HG03108 (cell line): ENCODE measurements around the gene CEP152.
A peak's percentile ranks its signal among the peaks of the same experiment; 100 is the strongest.
"Not testable (repeated sequence)": the region's sequence is repeated elsewhere in the genome, so short reads cannot be mapped to it uniquely, and the experiment has no call there.

Source experiments
- ATAC-seq: cut with Tn5 transposase; IDR thresholded peaks from one replicate; pipeline ENCODE4 v1.9.1; 2021; ENCODE audit warnings: moderate library complexity; ENCODE audit not compliant: unreplicated experiment

Gene CEP152, protein sequence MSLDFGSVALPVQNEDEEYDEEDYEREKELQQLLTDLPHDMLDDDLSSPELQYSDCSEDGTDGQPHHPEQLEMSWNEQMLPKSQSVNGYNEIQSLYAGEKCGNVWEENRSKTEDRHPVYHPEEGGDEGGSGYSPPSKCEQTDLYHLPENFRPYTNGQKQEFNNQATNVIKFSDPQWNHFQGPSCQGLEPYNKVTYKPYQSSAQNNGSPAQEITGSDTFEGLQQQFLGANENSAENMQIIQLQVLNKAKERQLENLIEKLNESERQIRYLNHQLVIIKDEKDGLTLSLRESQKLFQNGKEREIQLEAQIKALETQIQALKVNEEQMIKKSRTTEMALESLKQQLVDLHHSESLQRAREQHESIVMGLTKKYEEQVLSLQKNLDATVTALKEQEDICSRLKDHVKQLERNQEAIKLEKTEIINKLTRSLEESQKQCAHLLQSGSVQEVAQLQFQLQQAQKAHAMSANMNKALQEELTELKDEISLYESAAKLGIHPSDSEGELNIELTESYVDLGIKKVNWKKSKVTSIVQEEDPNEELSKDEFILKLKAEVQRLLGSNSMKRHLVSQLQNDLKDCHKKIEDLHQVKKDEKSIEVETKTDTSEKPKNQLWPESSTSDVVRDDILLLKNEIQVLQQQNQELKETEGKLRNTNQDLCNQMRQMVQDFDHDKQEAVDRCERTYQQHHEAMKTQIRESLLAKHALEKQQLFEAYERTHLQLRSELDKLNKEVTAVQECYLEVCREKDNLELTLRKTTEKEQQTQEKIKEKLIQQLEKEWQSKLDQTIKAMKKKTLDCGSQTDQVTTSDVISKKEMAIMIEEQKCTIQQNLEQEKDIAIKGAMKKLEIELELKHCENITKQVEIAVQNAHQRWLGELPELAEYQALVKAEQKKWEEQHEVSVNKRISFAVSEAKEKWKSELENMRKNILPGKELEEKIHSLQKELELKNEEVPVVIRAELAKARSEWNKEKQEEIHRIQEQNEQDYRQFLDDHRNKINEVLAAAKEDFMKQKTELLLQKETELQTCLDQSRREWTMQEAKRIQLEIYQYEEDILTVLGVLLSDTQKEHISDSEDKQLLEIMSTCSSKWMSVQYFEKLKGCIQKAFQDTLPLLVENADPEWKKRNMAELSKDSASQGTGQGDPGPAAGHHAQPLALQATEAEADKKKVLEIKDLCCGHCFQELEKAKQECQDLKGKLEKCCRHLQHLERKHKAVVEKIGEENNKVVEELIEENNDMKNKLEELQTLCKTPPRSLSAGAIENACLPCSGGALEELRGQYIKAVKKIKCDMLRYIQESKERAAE (N-terminal part only)

DNA sequence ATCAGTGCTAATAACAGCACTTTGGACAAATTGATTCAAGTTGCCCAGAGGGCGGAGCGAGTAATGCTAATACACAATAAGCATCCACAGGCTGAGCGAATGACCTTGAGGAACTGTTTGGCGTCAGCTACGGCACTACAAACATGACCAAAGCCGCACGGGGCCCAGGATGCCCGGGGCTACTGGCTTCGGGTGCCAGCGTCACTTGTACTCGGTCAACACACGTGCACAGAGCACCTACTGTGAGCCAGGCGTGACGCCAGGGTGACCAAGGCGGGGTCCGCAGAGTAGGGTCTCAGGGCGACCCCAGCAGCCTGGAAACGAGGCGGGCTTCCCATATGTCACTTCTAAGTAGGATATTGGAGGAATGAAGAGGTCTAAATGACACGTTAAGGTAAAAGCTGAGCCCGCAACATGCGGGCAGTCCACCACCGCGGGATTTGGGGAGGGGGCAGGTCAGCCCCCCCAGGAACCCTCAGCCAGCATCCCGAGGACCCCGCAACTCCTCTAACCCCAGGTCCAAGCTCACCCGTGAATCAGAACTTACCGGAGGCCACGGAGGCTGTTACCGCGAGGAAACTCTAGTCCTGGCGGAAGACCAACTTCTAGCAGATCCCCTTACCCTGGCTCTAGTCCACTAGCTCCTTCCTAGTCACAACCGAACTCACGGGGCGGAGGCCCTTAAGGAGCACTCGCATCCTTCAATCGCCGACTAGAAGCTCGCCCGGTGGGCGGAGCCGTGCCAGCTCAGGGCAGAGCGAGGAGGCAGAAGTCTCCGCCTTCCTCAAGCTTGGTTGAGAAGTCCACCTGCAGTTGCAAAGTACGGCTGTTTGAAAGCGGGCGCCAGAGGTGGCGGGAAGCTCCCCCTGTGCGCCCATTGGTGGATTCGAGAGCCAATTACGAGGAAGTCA, at the start of gene CEP152:
Gene CEP152, minus strand, starts transcription at position 656 of the 911 bp plus-strand sequence. CDS start 5,420 bp downstream, outside the sequence.
- ATAC-seq, result peak; percentile 96

DNA sequence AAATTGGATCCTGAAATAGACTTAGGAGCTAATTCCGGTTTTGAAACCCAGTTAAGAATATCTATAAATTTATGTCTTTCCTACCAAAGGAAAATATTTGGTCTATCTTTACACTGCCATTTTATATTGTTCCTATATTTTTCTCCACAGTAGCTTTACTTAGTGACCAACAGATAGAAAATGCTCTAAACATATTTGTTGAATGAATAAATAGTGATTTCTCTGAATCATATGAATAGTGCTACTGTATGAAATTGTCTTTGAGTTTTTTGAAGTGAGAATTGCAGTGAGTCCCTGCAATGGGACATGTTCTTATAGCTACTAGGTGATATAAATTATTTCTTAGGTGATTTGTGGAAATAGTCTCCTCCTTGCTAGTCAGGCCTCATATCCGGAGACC, 48.6 kb upstream of the CEP152 start:
- ATAC-seq, result no peak

- ATAC-seq, result no peak
Measured at GRCh38 chr15:48858401-48858800, 47.5 kb upstream of the CEP152 start.

- ATAC-seq, result no peak
Measured at GRCh38 chr15:48856942-48857341, 46.1 kb upstream of the CEP152 start.

DNA sequence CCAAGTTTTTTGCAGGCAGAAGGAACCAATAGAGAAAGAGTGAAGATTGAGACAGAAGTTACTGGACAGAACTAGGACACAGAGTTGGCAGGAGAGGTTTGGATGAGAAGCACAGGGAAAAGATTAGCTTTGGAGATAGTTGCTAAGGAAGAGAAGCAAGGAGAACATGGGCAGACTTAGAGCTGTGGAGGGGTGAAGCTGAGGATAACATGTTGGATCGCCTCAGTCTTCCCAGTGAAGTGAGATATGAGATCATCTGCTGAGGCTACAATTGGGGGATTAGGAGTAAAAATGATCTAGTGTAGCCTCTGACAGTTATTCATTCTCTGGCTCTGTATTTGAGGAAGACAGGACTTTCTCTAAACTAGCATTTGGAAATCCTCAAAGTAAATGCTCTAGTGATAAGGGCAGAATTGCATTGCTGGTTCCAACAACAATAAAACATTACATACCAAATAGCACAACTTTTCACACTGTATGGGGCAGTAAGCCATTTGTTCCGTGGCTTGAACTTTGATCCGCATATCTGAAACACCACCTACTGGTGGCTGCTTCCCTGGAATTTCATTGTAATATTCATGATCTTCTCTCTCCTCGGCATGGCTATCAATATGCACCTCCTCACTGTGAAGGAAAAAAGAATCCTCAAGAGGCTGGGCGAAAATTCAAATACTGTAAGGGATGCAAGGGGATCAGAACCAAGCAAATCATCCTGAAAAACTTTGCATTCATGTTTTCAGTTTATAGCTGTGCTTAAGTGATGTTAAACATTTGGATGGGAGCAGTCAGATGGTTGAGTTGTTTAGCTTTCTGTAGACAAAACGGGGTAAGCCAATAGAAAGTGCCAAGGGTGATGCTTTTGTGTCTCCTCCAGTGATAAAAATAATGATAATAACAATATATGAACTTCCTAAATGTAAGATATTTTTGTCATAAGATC, 44.9 kb upstream of the CEP152 start:
- no peak for ATAC-seq

GRCh38 chr15:48854434-48854833, 43.6 kb upstream of the CEP152 start:
- not testable (repeated sequence) for ATAC-seq

GRCh38 chr15:48851956-48852355, 41.1 kb upstream of the CEP152 start:
- ATAC-seq, result no peak

DNA sequence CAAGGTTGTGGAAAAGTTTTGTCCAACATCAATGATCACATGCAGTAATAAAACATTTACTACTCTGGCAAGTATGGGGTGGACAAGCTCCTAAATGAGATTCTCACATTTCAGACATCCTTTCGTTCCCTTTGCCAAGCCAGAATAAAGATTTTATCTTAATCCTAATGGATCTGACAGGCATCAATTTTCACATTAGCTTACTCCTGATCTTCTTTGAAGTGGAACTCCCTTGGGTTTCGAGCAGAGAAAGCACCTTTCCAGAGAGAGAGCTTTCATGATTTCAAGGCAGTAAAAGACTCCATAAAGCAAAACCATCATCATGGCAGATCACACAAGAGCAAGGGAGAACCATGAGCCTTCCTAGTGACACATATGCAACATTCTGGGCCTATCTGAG, 39.8 kb upstream of the CEP152 start:
- ATAC-seq, result no peak

DNA sequence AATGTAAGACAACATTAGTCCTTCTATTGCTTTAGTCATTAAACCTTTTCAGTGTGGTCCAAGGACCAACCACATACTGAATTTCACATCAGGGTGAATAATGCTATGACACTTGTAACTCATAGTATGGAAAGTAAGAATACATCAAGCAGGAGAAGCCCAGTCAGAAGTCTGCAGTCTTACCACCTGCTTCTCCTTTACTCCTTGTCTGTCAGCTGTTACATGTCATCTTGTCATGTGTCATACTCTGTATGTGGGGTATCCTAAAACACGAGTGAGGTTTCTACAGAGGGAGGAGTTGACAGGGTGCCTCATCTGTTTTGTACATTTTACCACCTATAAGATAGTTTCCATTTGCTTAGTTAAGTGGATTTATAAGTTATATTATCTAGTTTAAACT, 34.3 kb upstream of the CEP152 start:
- ATAC-seq, result no peak

DNA sequence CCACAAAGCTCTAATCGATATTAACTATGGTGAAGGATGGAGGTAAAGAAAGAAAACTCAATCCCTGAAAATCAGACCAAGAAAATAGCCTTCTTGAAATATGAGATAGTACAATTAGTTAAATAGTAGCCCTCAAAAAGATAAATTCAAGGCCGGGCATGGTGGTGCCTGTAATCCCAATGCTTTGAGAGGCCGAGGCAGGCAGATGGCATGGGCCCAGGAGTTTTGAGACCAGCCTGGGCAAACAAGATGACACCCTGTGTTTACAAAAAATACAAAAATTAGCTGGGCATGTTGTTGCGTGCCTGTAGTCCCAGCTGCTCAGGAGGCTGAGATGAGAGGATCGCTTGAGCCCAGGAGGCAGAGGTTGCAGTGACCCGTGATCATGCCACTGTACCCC, 31.6 kb upstream of the CEP152 start:
- no peak for ATAC-seq

- ATAC-seq, result no peak
Measured at GRCh38 chr15:48834756-48835155, 23.9 kb upstream of the CEP152 start.

DNA sequence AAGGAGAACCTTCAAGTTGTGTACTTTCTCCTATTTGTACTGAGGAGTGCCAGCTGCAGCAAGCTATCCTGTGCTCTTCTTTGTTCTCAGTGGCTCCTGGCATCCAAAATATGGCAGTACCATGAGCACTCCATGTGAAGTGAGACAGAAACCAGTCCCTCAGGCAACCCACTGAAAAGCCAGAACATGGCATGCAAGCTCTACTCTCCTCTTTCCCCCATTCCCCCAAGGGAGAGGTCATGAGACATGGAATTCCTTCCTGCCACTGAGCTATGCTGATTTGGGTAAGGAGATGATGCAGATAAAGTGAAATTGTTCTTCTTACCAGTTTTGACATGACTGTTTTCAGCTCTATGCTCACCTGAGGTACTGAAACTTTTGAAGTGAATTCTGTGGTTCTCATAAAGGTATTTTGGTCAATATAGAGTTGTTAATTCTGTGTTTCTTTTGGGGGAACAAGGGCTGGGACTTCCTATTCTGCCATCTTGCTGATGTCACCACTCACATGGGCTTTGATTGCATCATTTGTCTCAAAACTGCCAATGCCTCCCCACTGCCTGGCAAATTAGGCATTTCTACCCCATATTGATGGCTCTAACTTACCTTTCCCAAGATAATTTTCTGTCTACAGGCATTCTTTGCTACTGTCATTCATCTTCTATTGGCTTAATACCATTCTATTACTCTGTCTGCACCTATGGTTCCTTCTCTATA, 22.8 kb upstream of the CEP152 start:
- ATAC-seq, result no peak

DNA sequence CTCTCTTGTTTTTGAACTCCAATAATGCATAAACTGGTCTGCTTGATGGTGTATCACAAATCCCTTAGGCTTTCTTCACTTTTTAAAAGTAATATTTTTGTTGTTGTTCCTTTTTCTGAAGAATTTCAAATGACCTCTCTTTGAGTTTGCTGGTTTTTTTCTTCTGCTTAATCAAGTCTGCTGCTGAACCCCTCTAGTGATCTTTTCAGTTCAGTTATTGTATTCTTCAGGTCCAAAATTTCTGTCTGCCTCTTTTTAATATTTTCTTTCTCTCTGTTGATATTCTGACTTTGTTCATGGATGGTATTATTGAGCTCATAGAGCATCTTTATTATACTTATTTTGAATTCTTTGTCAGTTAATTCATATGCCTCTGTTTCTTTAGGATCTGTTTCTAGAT, 21.8 kb upstream of the CEP152 start:
- ATAC-seq, result no peak

- no peak for ATAC-seq
Measured at GRCh38 chr15:48828906-48829305, 18.0 kb upstream of the CEP152 start.

- ATAC-seq, result no peak
Measured at GRCh38 chr15:48828471-48828870, 17.6 kb upstream of the CEP152 start.

DNA sequence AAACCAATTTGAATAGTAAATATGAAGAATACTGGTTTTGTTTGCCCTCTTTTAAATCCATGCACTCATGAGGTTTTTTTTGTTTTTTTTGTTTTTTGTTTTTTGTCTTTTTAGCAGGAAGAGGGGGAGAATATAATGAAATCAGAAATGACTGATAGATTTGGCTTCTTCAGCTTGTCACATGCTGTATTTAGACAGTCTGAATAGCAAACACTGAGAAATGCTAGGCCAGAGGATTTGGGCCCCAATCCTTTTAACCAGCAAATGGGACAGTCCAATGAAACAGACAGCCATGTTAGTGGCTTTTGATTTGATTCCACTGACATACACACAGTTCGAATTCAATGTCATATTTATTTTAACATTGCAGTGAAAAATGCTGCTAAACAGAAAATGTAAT, 14.2 kb upstream of the CEP152 start:
- no peak for ATAC-seq

GRCh38 chr15:48823706-48824105, 12.8 kb upstream of the CEP152 start:
- ATAC-seq, result no peak

DNA sequence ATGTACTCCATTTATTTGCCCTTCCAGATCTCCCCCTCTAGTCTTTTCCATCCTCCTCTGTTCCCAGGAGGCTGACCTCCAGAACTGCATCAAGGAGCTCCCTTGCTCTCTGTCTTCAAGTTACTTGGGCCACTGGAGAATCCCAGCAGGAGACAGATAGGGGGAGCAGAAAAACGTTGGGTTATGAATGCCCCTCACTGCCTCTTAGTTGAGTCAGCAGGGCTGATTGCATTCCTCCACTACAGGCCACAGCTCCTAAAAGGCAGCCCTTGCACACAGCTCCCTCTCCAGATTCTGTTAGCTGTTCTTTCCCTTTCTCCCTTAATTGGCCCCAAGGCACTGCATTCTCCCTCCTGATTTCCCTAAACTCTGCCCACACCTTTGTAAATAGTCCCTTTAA, 12.4 kb upstream of the CEP152 start:
- no peak for ATAC-seq
